ENCODE results near the gene DUSP28.

DNA sequence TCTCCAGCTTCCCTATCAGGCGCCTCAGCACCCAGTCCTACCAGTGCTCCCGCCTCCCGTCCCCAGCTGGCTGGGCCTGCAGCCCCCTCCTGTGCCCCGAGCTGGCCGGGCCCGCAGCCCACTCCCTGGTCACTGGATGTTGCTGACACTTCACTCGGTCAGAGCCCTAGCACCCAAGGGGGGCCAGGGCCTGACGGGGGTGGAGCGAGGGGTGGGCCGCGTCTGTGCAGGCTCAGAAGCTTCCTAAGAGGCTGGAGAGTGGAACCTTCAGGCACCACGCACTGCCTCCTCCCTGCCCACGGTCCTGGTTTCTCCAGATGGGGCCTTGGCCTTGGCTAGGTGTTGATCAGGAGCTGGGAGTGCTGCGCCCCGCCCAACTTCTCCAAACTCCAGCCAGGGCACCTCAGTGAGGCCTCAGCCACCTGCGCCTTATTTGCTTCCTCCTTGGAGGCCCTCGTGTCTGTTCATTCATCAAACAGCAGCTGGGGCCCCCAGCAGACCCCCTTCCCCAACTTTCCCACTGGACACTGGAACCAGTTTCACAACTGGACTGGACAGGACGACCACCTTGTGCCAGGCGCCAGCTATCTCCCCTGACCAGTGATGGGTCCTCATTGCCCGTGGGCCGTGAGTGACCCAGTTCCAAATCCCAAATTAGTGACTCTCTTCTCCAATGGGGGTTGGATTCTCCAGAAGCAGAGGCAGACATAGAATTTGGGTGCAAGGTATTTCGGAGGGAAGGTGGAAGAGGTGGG is 43.1 kb downstream of the DUSP28 start:
- TF ChIP-seq, protein P1, sequence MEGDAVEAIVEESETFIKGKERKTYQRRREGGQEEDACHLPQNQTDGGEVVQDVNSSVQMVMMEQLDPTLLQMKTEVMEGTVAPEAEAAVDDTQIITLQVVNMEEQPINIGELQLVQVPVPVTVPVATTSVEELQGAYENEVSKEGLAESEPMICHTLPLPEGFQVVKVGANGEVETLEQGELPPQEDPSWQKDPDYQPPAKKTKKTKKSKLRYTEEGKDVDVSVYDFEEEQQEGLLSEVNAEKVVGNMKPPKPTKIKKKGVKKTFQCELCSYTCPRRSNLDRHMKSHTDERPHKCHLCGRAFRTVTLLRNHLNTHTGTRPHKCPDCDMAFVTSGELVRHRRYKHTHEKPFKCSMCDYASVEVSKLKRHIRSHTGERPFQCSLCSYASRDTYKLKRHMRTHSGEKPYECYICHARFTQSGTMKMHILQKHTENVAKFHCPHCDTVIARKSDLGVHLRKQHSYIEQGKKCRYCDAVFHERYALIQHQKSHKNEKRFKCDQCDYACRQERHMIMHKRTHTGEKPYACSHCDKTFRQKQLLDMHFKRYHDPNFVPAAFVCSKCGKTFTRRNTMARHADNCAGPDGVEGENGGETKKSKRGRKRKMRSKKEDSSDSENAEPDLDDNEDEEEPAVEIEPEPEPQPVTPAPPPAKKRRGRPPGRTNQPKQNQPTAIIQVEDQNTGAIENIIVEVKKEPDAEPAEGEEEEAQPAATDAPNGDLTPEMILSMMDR (IDR thresholded peaks at IDR 0.05) = no peak
- TF ChIP-seq POLR2A (IDR thresholded peaks at IDR 0.05) (no peak), EP300 (IDR thresholded peaks at IDR 0.05) (no peak)

Data from ovary (tissue), 3 donors.